WTC11 (cell line): ENCODE results near the gene SEC22C. TPM values are rescaled to one million over a fixed set of nuclear protein-coding genes. Genes with fewer than 3 reads are reported as not detected.

Experiments
- ATAC-seq: fragments of 200-7000 bp; cut with Tn5 transposase; 2 replicates; pipeline ENCODE4 v1.10.0; 2021; ENCODE audit warnings: mild to moderate bottlenecking, moderate library complexity
- CTCF ChIA-PET: fragments of 300-600 bp; sonication (Branson Sonifier 250); formaldehyde crosslinking; loops from one replicate; lab custom pipeline; 2021; ENCODE audit warnings: antibody characterized with exemption; lab: Charles Lee
- POLR2A ChIA-PET: fragments of 350-600 bp; sonication (Branson Sonifier 250); formaldehyde crosslinking; loops from one replicate; lab custom pipeline; 2021; ENCODE audit warnings: antibody characterized with exemption; lab: Charles Lee
- DNase-seq: peaks from one replicate; pipeline ENCODE4 v3.0.0; 2021; ENCODE audit warnings: low spot score
- H3K27ac Mint-ChIP-seq: 2 replicates; pipeline ENCODE4 v1.8.0; 2021; ENCODE audit warnings: mixed read lengths
- H3K27me3 Mint-ChIP-seq: 2 replicates; pipeline ENCODE4 v1.8.0; 2021; ENCODE audit warnings: low read depth, mild to moderate bottlenecking, moderate library complexity, mixed read lengths
- H3K36me3 Mint-ChIP-seq: 2 replicates; pipeline ENCODE4 v1.8.0; 2021; ENCODE audit warnings: mixed read lengths
- H3K4me1 Mint-ChIP-seq: 2 replicates; pipeline ENCODE4 v1.8.0; 2022; ENCODE audit warnings: mixed read lengths
- H3K4me3 Mint-ChIP-seq: 2 replicates; pipeline ENCODE4 v1.8.0; 2021; ENCODE audit warnings: mild to moderate bottlenecking, moderate library complexity, mixed read lengths
- H3K9me3 Mint-ChIP-seq: 2 replicates; pipeline ENCODE4 v1.8.0; 2021; ENCODE audit warnings: mixed read lengths
- ATF2 ChIP-seq: sonication (generic); formaldehyde crosslinking; IDR thresholded peaks from 2 replicates; pipeline ENCODE4 v1.8.1; 2022; ENCODE audit warnings: low read depth, missing genetic modification reagents, borderline replicate concordance
- E2F1 ChIP-seq: sonication (generic); formaldehyde crosslinking; IDR thresholded peaks from 2 replicates; pipeline ENCODE4 v1.8.0; 2022; ENCODE audit warnings: mild to moderate bottlenecking, missing genetic modification reagents
- HMGA2 ChIP-seq: fragments of 250-450 bp; sonication (Bioruptor Pico); IDR thresholded peaks from 2 replicates; pipeline ENCODE4 v1.4.0; 2021; ENCODE audit warnings: mild to moderate bottlenecking, moderate library complexity
- IRF2 ChIP-seq: sonication (generic); formaldehyde crosslinking; IDR thresholded peaks from 2 replicates; pipeline ENCODE4 v1.8.0; 2022; ENCODE audit warnings: low read depth, missing genetic modification reagents, borderline replicate concordance
- JUN ChIP-seq: sonication (generic); formaldehyde crosslinking; IDR thresholded peaks from 2 replicates; pipeline ENCODE4 v1.8.0; 2023; ENCODE audit warnings: mild to moderate bottlenecking, missing genetic modification reagents
- MLX ChIP-seq: sonication (generic); formaldehyde crosslinking; IDR thresholded peaks from 2 replicates; pipeline ENCODE4 v1.8.1; 2023; ENCODE audit warnings: mild to moderate bottlenecking, missing genetic modification reagents, moderate library complexity
- MYBL2 ChIP-seq: sonication (generic); formaldehyde crosslinking; IDR thresholded peaks from 2 replicates; pipeline ENCODE4 v1.8.1; 2023; ENCODE audit warnings: mild to moderate bottlenecking, moderate library complexity, missing genetic modification reagents
- OVOL2 ChIP-seq: fragments of 250-450 bp; sonication (Bioruptor Pico); IDR thresholded peaks from 2 replicates; pipeline ENCODE4 v1.9.0; 2021; ENCODE audit warnings: mild to moderate bottlenecking, borderline replicate concordance
- PRRX2 ChIP-seq: fragments of 250-450 bp; sonication (Bioruptor Pico); IDR thresholded peaks from 2 replicates; pipeline ENCODE4 v1.8.0; 2021; ENCODE audit warnings: mild to moderate bottlenecking
- TEAD4 ChIP-seq: sonication (generic); formaldehyde crosslinking; IDR thresholded peaks from 2 replicates; pipeline ENCODE4 v1.8.0; 2022; ENCODE audit warnings: mild to moderate bottlenecking, missing genetic modification reagents
- TP53 ChIP-seq: sonication (generic); formaldehyde crosslinking; IDR thresholded peaks from 2 replicates; pipeline ENCODE4 v1.8.1; 2023; ENCODE audit warnings: mild to moderate bottlenecking, missing genetic modification reagents
- USF1 ChIP-seq: sonication (generic); formaldehyde crosslinking; IDR thresholded peaks from 2 replicates; pipeline ENCODE4 v1.8.0; 2022; ENCODE audit warnings: mild to moderate bottlenecking, missing genetic modification reagents
- ZMAT4 ChIP-seq: fragments of 250-450 bp; sonication (Bioruptor Pico); IDR thresholded peaks from 2 replicates; pipeline ENCODE4 v1.9.0; 2021; ENCODE audit warnings: mild to moderate bottlenecking
- ZNF232 ChIP-seq: sonication (generic); formaldehyde crosslinking; IDR thresholded peaks from 2 replicates; pipeline ENCODE4 v1.8.0; 2022; ENCODE audit warnings: mild to moderate bottlenecking, missing genetic modification reagents
- ZNF416 ChIP-seq: fragments of 250-450 bp; sonication (Bioruptor Pico); IDR thresholded peaks from 2 replicates; pipeline ENCODE4 v1.9.0; 2021; ENCODE audit warnings: mild to moderate bottlenecking, inconsistent platforms
- total RNA-seq: library from RNA; stranded (reverse); gene quantifications from 3 replicates; pipeline ENCODE4 v1.2.3, GENCODE V29; 2021
- TF ChIP-seq, protein P1 (sequence below): fragments of 250-450 bp; sonication (Bioruptor Pico); IDR thresholded peaks from 2 replicates; pipeline ENCODE4 v1.9.0; 2021; ENCODE audit warnings: moderate library complexity, mild to moderate bottlenecking, inconsistent platforms, borderline replicate concordance
- TF ChIP-seq, protein P2 (sequence below): sonication (generic); formaldehyde crosslinking; IDR thresholded peaks from 2 replicates; pipeline ENCODE4 v1.8.0; 2022; ENCODE audit warnings: mild to moderate bottlenecking, missing genetic modification reagents
- TF ChIP-seq, protein P3 (sequence below): fragments of 250-450 bp; sonication (Bioruptor Pico); IDR thresholded peaks from 2 replicates; pipeline ENCODE4 v1.9.0; 2021; ENCODE audit warnings: mild to moderate bottlenecking
- TF ChIP-seq, protein P4 (sequence below): sonication (generic); formaldehyde crosslinking; conservative IDR thresholded peaks from 2 replicates; pipeline ENCODE4 v1.8.1; 2022; ENCODE audit warnings: mild to moderate bottlenecking, missing genetic modification reagents
- TF ChIP-seq, protein P5 (sequence below): sonication (generic); formaldehyde crosslinking; IDR thresholded peaks from 2 replicates; pipeline ENCODE4 v1.8.1; 2022; ENCODE audit warnings: missing genetic modification reagents, borderline replicate concordance

SEC22C gene
- total RNA-seq, 1 experiment from 2014 or later = 37.0 TPM

- H3K4me1 Mint-ChIP-seq = peaks cover 28% of the 10 kb centered on the region
- TF ChIP-seq, protein P1, sequence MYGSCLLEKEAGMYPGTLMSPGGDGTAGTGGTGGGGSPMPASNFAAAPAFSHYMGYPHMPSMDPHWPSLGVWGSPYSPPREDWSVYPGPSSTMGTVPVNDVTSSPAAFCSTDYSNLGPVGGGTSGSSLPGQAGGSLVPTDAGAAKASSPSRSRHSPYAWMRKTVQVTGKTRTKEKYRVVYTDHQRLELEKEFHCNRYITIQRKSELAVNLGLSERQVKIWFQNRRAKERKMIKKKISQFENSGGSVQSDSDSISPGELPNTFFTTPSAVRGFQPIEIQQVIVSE (CRISPR knock-in tag) = no peak
- TF ChIP-seq, all 79 proteins: peak for 0
- no peak overlapping the region for H3K27ac Mint-ChIP-seq
- no peak for ATAC-seq
- POLR2A ChIA-PET = interaction anchor here (1.2 kb wide), 1 partner anchor 67 kb away, joined by 7 read pairs; the partner anchor contains the start of gene NKTR
- H3K36me3 Mint-ChIP-seq = no peaks in the 10 kb centered on the region
- no peaks in the 10 kb centered on the region for H3K27me3 Mint-ChIP-seq
- H3K4me3 Mint-ChIP-seq = no peak overlapping the region
- CTCF ChIA-PET = interaction anchor here (0.6 to 1.6 kb wide), 8 partner anchors 8 to 303 kb away, joined by 3 to 8 read pairs (median 4); no protein-coding TSS in a partner anchor
- DNase-seq = no peak
- H3K9me3 Mint-ChIP-seq = no peaks in the 10 kb centered on the region
Measured at GRCh38 chr3:42533161-42533897, 48.4 kb downstream of the SEC22C start.

GRCh38 chr3:42532229-42532628 lies 49.5 kb downstream of the SEC22C start:
- Mint-ChIP-seq H3K9me3 (no peaks in the 10 kb centered on the region), H3K27ac (no peak overlapping the region), H3K4me1 (peaks cover 28% of the 10 kb centered on the region), H3K27me3 (no peaks in the 10 kb centered on the region), H3K36me3 (no peaks in the 10 kb centered on the region), H3K4me3 (no peak overlapping the region)
- ChIA-PET POLR2A (no interaction called here), CTCF (interaction anchor here (1.6 kb wide), 1 partner anchor 31 kb away, joined by 8 read pairs; no protein-coding TSS in a partner anchor)
- ATAC-seq (no peak), DNase-seq (no peak)
- no peak for TF ChIP-seq ATF2
- TF ChIP-seq TP53 (CRISPR knock-in tag) = no peak
- TF ChIP-seq, protein P2, sequence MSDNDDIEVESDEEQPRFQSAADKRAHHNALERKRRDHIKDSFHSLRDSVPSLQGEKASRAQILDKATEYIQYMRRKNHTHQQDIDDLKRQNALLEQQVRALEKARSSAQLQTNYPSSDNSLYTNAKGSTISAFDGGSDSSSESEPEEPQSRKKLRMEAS (CRISPR knock-in tag) = no peak
- no peak for TF ChIP-seq TEAD4 (CRISPR knock-in tag)
- TF ChIP-seq OVOL2 (CRISPR knock-in tag) = no peak
- TF ChIP-seq, protein P3, sequence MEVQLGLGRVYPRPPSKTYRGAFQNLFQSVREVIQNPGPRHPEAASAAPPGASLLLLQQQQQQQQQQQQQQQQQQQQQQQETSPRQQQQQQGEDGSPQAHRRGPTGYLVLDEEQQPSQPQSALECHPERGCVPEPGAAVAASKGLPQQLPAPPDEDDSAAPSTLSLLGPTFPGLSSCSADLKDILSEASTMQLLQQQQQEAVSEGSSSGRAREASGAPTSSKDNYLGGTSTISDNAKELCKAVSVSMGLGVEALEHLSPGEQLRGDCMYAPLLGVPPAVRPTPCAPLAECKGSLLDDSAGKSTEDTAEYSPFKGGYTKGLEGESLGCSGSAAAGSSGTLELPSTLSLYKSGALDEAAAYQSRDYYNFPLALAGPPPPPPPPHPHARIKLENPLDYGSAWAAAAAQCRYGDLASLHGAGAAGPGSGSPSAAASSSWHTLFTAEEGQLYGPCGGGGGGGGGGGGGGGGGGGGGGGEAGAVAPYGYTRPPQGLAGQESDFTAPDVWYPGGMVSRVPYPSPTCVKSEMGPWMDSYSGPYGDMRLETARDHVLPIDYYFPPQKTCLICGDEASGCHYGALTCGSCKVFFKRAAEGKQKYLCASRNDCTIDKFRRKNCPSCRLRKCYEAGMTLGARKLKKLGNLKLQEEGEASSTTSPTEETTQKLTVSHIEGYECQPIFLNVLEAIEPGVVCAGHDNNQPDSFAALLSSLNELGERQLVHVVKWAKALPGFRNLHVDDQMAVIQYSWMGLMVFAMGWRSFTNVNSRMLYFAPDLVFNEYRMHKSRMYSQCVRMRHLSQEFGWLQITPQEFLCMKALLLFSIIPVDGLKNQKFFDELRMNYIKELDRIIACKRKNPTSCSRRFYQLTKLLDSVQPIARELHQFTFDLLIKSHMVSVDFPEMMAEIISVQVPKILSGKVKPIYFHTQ (CRISPR knock-in tag) = no peak
- TF ChIP-seq JUN (CRISPR knock-in tag) = no peak
- TF ChIP-seq ZNF232 (CRISPR knock-in tag) = no peak
- TF ChIP-seq ZMAT4 = no peak
- no peak for TF ChIP-seq ZNF416 (CRISPR knock-in tag)

GRCh38 chr3:42531470-42531869 lies 50.3 kb downstream of the SEC22C start:
- Mint-ChIP-seq H3K27me3 (no peaks in the 10 kb centered on the region), H3K27ac (no peak overlapping the region), H3K36me3 (no peaks in the 10 kb centered on the region), H3K4me1 (peaks cover 30% of the 10 kb centered on the region), H3K4me3 (no peak overlapping the region), H3K9me3 (no peaks in the 10 kb centered on the region)
- ChIA-PET CTCF (no interaction called here), POLR2A (no interaction called here)
- DNase-seq = no peak
- no peak for ATAC-seq
- TF ChIP-seq, protein P4, sequence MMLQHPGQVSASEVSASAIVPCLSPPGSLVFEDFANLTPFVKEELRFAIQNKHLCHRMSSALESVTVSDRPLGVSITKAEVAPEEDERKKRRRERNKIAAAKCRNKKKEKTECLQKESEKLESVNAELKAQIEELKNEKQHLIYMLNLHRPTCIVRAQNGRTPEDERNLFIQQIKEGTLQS (CRISPR knock-in tag) = no peak
- no peak for TF ChIP-seq IRF2 (CRISPR knock-in tag)
- TF ChIP-seq E2F1 (CRISPR knock-in tag) = no peak
- no peak for TF ChIP-seq ZNF416 (CRISPR knock-in tag)
- TF ChIP-seq USF1 (CRISPR knock-in tag) = no peak
- TF ChIP-seq MLX (CRISPR knock-in tag) = no peak
- TF ChIP-seq ZMAT4 = no peak
- no peak for TF ChIP-seq MYBL2 (CRISPR knock-in tag)
- no peak for TF ChIP-seq PRRX2 (CRISPR knock-in tag)
- TF ChIP-seq, protein P5, sequence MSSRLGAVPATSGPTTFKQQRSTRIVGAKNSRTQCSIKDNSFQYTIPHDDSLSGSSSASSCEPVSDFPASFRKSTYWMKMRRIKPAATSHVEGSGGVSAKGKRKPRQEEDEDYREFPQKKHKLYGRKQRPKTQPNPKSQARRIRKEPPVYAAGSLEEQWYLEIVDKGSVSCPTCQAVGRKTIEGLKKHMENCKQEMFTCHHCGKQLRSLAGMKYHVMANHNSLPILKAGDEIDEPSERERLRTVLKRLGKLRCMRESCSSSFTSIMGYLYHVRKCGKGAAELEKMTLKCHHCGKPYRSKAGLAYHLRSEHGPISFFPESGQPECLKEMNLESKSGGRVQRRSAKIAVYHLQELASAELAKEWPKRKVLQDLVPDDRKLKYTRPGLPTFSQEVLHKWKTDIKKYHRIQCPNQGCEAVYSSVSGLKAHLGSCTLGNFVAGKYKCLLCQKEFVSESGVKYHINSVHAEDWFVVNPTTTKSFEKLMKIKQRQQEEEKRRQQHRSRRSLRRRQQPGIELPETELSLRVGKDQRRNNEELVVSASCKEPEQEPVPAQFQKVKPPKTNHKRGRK = no peak
- TF ChIP-seq HMGA2 (CRISPR knock-in tag) = no peak
